Hematopoietic multipotent progenitor cell treated with erythropoietin and hydrocortisone succinate and interleukin-3 and kit ligand, for 17 days (in vitro differentiated cells): ENCODE measurements around the gene C8G.

Source experiments
- DNase-seq: peaks from one replicate; pipeline ENCODE4 v3.0.0-alpha.2; 2015; ENCODE audit warnings: low spot score

C8G gene

DNA sequence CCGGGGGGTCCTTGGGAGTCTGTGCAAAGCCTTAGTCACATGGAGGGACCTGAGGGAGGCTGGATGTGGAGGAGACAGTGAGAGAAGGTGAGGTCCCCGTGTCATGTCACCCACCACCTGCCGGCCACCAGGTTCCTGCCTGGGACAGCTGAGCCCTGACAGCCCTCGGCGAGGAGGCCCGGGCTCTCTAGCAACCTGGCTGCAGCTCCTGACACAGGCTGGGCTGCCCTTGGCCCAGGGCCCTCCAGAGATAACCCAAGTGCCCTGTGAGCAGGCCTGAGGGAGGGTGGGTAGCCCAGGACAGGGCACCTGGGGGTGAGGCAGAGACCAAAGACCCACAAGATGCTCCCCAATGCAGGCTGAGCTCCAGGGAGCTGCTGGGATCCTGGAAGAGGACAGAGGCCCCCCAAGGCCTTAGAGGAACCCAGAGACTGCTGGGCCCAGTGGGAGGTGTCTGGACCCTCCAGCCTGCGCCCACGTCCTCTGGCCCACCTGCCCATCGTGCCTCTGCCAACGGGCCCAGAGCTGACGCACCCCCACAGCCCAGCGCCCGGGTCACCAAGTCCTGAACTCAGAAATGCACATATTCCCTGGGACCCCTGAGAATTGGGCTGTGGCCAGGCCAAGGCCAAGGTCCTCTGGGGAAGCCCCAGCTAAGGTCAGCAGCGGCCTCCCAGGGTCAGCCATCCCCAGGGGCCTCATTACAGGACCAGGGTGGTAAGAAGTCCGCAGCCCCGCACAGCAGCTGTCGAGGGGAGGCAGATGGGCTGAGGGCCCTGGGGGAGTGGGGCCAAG, 23.5 kb downstream of the C8G start:
- no peak for DNase-seq

DNA sequence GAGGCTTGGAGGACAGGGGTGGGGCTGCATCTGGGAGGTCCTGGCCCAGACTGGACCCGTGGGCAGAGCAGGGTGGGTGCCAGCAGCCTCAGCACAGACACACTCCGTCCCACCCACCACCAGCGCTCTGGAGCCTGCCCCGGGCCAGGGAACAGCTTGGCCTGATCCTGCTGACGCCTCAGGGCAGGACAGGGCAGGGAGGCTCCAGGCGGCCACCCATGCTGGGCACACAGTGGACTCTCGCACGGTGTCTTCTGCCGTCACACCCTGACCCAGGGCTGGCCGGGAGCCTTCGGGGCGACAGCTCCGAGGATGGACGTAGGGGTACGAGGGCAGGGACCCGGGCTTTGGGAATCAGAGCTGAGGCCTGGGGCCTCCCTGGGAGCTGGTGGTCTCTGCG, 24.1 kb downstream of the C8G start:
- DNase-seq = no peak

DNA sequence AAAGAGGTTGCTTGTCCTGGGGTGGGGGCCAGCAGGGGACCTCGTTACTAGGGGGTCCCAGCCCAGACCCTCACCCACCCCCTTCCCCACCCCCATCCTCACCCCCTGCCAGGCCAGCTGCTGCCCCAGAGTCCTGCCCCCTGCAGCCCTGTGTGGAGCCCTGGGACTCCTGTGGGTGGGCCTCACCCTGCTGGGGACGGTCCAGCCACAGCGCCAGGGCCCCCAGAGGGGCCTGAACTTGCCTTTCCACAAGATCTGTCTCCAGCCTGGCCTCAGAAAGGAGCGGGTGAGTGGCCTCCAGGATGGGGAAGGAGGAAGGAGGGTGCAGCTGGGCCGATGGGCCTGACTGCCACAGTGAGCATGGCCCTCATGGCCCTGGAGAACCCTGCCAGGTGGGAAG, 24.7 kb downstream of the C8G start:
- no peak for DNase-seq

DNA sequence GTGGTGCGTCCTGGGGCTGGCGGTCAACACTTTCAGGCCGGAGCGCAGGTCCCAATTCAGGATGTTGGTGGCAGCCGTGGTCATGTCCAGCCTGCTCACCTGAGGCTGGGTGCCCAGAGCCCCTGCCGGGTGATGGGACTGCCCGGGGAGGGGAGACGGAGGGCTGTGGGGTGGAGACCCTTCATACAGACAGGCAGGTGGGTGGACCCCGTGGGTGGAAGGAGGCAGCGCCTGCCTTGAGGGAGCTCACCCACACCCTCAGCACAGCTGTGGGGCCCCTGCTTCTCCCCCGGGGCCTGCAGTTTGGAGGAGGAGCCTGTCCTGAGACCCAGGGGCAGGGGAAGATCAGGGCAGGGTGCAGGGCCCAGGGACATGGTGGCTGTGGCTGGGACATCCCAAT, 25.3 kb downstream of the C8G start:
- no peak for DNase-seq

DNA sequence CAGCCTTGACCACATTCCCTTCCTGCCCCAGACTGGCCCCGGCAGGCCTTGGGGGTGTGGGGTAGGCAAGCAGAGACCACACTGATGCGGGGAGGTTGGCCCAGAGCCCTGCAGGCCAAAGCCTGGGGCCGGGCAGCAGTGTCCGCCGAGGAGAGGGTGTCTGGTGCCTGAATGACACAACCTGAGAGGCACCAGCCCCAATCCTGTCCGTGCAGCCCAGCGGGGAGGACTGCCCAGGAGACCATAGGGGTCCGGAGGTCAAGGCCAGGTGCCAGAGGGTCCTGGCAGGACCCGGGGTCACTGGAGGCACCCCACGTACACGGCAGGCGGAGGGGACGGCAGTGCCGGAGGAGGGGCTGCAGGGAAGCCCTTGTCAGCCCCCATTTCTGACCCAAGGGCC, 26.7 kb downstream of the C8G start:
- no peak for DNase-seq

DNA sequence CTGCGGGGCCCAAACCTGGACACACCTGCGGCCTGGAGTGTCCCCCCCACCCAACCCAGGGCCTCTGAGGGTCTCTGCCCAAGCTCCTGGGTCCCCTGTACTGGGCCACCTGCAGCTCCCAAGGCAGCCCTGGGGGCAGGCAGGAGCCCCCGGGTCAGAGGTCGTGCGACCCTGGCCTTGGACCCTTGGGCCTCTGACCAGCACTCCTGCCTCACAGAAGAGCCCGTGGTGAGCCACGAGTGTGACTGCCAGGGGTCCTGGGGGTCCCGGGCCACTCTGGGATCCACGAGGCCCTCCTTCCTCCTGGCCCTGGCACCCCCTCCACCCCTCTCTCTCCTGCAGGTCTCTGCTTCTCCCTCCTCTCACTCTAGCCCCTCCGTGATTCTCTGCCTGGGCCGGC, 27.3 kb downstream of the C8G start:
- DNase-seq = no peak

DNA sequence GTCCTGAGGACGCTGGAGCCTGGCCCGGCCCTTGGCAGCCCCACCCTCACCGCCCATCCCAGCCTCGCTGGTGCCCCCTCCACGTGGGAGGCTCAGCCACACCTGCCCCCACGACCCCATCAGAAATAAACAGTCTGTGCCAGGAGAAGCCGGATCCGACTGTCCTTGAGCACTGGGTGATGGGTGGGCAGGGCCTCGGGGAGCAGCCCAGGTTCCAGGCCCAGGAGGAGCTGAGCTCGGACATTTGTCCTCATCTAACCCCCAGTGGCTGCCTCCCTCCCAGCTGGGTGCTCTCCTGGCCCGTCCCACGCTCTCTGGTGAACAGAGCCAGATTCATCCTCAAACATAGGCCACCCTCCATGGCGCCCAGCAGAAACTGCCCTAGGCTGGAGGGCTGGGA, 27.7 kb downstream of the C8G start:
- DNase-seq = no peak

DNA sequence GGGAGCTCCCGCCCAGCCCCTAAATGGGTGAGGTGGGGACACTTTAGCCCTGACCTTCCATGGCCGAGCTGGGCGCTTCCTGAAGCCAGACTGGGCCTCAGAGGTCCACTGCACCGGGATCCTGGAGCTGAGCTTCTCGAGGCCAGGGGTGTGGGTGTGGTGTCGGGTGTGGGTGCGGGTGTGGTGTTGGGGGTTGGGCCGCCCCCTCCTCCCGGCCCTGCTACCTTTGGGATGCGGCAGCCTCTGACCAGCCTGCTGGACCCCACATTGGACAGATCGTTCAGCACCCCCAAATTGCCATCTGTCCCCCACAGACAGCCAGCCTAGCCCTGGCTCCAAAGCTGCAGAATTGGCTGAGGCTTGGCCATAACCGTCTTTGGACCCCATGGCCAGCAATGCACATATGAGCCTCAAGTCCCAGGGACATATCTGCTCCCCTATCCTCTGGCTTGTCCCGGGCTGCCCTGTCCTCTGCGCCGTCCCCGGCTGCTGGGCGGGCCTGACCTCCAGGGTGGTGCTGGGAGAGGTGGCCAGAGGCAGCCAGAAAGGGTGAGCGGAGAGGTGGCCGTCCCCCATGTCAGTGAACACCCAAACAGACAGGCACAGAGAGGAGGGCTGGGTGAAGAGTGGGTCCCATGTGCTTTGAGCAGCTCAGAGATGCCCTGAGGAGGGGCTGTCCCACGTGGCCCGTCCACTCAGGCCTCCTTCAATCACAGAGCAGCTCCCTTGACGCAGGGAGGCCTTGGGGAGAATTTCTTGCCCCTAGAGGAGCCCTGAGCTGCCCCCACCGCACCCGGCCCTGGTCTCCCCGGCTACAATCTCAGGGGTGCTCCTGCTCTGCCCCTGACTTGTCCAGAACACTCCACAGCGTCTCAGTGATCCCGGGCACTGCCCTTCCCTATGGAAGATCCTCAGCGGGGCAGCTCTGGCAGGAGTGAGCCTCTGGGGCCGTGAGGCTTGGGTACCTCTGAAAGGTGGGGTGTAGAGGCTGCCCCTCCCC, 28.9 kb downstream of the C8G start:
- no peak for DNase-seq

DNA sequence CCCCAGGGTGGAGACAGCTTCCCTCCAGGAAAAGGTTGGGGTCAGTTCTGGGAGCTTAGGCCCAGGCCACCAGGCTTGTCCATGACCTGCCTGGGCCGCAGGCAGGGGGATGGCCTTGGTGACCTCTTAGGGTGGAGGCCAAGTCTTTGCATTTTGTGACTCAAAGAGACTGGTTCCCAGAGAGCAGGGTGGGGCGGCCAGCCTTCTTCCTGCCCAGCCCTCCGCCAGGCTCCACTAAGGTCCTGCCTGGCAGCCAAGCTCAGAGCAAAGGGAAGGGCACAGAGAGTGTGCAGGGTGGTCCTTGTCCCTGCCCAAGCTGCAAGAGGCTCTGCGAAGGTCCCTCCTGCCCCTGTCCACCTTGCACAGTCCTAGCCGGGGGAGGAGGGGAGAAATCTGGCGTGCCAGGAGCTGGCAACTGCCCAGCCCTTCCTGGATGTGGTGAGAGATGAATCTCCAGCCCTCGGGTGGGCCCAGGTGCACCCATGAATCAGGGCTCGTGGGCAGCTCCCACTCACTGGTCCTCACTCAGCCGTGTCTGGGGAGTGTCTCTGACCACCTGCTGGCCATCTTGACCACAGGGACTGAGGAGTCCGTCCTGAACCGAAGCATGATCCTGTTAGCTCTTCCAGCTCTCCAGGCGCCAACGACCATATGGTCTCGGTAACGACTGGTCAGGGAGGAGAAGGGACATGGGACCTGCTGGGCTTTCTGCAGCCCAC, 29.9 kb downstream of the C8G start:
- no peak for DNase-seq

DNA sequence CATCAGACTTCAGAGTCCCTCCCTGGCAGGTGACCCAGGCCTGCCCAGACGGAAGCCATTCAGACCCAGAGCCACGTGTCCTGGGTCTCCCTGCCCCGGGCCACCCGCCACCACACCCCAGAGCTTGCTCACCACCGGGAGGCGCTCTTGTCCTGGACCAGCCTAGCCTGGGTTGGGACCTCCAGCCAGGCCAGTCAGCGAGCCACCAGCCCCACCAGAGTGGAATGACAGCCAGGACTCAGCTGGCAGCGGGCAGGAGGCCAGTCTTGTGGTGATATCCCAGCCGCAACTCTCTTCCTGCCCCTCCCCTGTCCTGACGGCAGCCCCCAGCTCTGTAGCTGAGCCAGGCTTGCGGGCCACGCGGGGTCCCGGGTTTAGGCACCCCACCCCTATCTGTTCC, 30.6 kb downstream of the C8G start:
- no peak for DNase-seq

DNA sequence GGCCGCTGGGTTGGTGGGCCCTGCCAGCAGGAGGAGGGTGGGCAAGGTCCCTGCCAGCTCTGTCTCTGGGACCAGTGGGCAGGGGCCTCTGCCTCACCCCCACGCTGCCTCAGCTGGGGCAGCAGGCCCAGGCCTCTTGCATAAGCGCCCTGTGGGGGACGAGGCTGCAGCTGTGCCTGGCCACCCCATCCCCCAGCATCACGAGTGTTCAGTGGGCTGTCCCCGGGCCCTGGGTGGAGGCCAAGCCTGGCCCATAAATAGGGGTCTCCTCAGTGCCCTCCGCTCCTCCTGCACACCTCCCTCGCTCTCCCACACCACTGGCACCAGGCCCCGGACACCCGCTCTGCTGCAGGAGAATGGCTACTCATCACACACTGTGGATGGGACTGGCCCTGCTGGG, 32.2 kb downstream of the C8G start, which contains the start of gene PTGDS:
PTGDS (plus strand) TSS at position 282 of the 400 bp plus-strand sequence; CDS start at position 357, 75 bp downstream.
- no peak for DNase-seq

DNA sequence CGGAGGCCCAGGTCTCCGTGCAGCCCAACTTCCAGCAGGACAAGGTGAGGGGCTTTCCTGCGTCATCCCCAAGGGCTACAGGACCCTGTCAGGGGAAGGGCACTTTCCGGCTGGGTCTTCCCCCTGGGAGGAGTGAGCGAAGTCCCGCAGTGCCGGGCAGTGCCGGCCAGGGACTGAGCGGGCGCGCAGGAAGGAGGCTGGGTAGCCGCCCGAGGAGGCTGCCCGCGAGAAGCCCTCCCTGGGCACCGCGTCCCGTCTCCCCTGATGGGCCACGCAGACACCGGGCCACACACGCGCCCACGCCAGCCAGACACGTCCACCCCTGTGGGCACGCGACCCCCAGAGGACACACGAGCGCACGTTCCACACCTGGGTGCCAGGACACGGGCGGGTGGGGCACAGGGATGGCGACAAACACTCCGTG, 32.6 kb downstream of the C8G start:
- no peak for DNase-seq

DNA sequence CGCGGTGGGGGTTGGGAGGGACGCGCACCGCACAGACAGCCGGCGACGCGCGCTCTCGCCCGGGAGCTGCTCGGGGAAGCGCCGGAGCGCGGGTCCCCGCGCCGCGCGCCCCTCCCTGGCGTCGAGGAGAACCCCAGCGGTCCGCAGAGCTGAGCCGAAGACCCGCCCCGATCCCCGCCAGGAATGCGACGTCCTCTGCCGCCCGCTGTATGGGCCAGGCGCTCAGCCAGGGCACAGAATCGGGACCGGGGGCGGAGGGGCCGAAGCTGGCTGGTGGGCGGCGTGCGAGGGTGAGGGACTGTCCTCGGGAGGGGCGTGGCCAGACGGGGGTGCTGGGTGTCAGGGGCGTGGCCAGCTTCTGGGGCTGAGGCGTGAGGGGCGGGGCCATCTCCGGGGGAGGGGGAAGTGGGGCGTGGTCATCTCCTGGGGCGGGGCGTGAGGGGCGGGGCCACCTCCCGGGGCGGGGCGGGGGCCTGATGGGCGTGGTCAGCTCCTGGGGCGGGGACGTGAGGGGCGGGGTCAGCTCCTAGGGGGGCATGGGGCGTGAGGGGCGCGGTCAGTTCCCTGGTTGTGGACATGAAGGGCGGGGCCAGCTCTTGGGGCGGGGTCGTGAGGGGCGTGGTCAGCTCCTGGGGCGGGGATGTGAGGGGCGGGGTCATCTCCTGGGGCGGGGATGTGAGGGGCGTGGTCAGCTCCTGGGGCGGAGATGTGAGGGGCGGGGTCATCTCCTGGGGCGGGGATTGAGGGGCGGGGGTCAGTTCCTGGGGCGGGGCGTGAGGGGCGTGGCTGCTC, 33.2 kb downstream of the C8G start:
- DNase-seq = peak; percentile 63

DNA sequence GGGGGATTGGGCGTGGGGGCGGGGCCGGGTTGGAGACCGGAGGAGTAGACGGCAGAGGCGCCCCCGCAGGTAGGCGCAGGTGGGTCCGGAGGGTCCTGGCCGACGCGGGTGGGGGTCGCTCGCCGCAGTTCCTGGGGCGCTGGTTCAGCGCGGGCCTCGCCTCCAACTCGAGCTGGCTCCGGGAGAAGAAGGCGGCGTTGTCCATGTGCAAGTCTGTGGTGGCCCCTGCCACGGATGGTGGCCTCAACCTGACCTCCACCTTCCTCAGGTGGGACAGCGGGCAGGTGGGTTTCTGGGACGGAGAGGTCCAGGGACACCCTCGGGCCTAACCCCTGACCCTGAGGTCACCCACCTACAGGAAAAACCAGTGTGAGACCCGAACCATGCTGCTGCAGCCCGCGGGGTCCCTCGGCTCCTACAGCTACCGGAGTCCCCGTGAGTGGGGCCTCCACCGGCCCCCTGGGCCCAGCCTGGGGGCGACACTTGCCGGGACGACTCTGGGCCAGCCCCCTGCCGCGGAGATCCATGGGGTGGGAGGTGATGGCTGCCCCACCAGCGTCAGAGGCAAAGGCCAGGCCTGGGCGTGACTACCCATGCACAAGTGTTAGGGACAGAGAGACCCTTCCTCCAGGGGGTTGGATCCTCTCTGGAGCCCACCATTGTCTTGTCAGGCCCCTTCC, 34.0 kb downstream of the C8G start:
- no peak for DNase-seq

DNA sequence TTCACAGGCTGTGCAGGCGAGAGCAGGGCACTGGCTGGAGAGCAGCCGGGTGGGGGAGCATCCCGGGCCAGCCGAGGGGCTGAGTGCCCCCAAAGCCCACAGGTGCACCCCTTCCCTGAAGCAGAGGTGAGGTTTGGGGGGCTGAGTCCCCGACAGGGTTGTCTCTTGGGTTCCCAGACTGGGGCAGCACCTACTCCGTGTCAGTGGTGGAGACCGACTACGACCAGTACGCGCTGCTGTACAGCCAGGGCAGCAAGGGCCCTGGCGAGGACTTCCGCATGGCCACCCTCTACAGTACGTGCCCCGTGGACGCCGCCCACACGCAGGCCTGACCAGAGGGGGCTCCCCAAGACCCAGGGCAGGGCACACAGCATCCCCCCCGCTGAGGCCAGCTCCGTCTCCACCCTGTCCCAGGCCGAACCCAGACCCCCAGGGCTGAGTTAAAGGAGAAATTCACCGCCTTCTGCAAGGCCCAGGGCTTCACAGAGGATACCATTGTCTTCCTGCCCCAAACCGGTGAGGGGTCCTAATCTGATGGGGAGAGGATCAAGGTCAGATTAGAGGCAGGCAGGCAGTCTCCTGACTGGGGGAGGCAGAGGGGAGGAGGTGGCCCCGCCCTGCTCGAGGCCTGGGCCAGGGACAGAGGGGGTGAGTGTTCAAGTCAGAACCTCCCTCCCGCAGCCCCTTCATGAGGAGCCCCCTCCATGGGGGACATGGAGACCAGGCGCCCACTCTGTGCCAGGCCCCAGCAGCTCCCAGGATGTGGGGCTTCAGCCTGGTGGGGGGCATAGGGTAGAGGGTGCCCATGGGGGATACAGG, 34.9 kb downstream of the C8G start:
- DNase-seq = no peak

DNA sequence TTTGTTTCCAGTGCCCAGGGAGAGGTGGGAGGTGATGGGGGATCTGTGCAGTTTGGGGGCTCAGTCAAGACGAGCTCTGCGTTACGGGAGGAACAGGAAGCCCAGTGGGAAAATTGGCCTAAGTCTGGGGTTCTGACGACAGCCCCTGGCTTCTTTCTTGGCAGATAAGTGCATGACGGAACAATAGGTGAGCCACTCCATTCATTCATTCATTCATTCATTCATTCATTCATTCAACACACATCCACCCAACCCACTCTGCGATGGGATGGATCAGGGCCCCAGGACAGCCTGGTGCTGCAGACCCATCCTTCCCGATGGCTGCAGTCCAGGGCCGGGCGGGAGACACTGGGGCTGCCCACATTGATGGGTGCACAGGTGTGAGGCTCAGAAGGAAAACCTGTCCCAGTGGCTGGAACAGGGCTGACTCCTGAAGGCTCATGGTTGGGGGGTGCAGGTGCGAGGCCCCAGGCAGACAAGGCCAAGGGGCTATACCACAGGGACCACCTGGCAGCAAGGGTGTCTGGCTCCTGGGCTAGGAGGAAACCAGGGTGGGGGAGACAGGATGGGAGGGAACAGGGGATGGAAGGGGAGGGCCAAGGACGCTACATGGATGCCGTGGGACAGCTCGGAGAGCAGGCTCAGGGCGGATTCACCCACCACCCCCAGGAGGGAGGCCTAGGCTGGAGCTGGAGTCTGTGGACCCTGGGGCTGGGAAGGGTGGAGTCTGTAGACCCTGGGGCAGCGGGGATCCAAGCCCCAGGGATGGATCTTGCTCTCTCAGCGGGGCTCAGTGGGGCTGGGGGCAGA, 35.8 kb downstream of the C8G start:
- DNase-seq = no peak

DNA sequence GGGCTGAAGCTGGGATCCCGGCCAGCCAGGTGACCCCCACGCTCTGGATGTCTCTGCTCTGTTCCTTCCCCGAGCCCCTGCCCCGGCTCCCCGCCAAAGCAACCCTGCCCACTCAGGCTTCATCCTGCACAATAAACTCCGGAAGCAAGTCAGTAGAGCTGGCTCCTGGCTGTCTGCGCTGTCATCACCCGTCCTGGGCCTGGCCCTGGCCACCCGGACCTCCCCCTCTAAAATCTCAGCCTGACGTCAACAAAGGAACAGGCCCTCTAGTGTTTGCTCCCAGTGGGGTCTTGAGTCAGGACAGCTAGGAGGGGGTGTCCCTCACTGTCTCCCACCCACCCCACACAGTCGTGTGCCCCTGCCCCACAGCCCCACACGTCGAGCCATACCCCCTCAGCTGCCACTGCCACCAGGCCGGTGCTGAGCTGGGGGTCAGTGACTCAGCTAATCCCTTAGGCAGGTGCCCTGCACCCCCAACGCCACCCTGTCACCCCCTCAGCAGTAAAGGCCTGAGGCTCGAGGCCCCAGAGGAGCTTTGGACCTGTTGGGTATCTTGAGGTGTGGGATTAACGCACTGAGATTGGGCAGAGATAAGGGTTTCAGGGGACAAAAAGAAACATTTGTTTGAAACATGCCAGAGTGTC, 36.7 kb downstream of the C8G start:
- DNase-seq = no peak

DNA sequence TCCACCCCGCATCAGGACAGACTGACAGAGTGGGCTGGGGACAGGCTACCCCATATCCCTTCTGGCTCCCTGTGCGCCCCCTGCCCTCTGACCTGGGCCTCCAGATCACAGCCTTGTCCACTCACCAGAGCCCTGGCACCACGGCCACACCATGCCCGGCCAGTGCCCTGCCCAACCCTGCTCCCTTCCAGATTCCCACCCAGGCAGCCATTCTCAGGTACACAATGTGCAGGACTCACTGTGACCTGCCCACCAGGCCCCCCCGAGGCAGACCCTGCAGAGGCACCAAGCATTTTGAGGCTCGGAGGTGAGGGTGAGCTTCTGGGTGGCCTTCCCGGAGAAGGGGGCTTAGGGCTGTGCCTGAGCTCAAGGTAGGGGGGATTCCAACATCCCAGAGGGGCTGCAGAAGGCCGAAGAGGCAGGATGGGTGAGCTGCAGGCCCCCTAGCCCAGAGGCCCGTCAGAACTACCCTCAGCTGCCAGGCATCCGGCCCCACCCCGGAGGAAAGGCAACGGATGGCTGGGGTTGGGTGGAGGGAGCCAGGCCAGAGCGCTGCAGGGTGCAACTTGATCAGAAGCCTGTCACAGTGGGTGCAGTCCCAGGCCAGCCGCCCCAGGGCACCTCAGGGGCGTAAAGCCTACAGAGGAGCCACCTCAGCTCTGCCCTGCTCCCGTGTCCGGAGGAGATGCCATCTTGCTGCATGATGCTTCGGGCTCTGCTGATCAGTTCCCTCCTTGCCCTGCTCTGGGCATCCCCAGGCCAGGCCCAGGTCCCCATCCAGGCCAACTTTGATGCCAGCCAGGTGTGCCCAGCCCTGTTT, 37.4 kb downstream of the C8G start, which contains the start of gene LCNL1:
LCNL1 (plus strand) TSS at position 762 of the 820 bp plus-strand sequence. CDS start 594 bp downstream, outside the sequence.
- DNase-seq = no peak
